Smooth muscle cell (in vitro differentiated cells): ENCODE data around the gene FRS3. TPM values are rescaled to one million over a fixed set of nuclear protein-coding genes. Genes with fewer than 3 reads are reported as not detected.

Experiments
- DNase-seq: peaks from one replicate; lab custom pipeline; 2025; ENCODE audit not compliant: unreplicated experiment; lab: John Stamatoyannopoulos, UW
- H2AFZ ChIP-seq: fragments of 200-600 bp; sonication (generic); 2 replicates; pipeline ENCODE4 v1.6.0; 2016; ENCODE audit warnings: antibody characterized with exemption, low read depth, mild to moderate bottlenecking
- H3F3A ChIP-seq: fragments of 200-600 bp; sonication (generic); 2 replicates; pipeline ENCODE4 v1.6.0; 2017; ENCODE audit warnings: antibody characterized with exemption, low read depth
- H3K27ac ChIP-seq: fragments of 200-600 bp; sonication (generic); 2 replicates; pipeline ENCODE4 v1.5.1; 2016; ENCODE audit warnings: low read depth, mild to moderate bottlenecking
- H3K27me3 ChIP-seq: fragments of 200-600 bp; sonication (generic); 2 replicates; pipeline ENCODE4 v1.6.1; 2016; ENCODE audit warnings: low read depth, mild to moderate bottlenecking
- H3K36me3 ChIP-seq: fragments of 200-600 bp; sonication (generic); 2 replicates; pipeline ENCODE4 v1.5.1; 2016; ENCODE audit warnings: low read depth
- H3K4me1 ChIP-seq: fragments of 200-600 bp; sonication (generic); 2 replicates; pipeline ENCODE4 v1.5.1; 2016; ENCODE audit warnings: low read depth
- H3K4me2 ChIP-seq: fragments of 200-600 bp; sonication (generic); 2 replicates; pipeline ENCODE4 v1.6.0; 2016; ENCODE audit warnings: mild to moderate bottlenecking
- H3K4me3 ChIP-seq: fragments of 200-600 bp; sonication (generic); 2 replicates; pipeline ENCODE4 v1.5.1; 2016; ENCODE audit warnings: mild to moderate bottlenecking
- H3K79me2 ChIP-seq: fragments of 200-600 bp; sonication (generic); 2 replicates; pipeline ENCODE4 v1.6.0; 2016; ENCODE audit warnings: low read depth, mild to moderate bottlenecking
- H3K9ac ChIP-seq: fragments of 200-600 bp; sonication (generic); 2 replicates; pipeline ENCODE4 v1.6.0; 2016; ENCODE audit warnings: low read depth
- H3K9me3 ChIP-seq: fragments of 200-600 bp; sonication (generic); replicated peaks from 2 replicates; pipeline ENCODE4 v1.5.1; 2016; ENCODE audit warnings: low read depth
- H4K20me1 ChIP-seq: fragments of 200-600 bp; sonication (generic); 2 replicates; pipeline ENCODE4 v1.6.0; 2016; ENCODE audit warnings: low read depth
- WGBS: methylation state at CpG from one replicate; pipeline ENCODE4 v1.1.7; 2016; ENCODE audit warnings: low lambda C conversion rate; 5-methylcytosine and 5-hydroxymethylcytosine counted together
- polyA plus RNA-seq: library from polyadenylated mRNA; unstranded; fragments of >200 nt; fragmentation: Nextera tagmentation; extraction: Ambion mirVana; gene quantifications from 2 replicates; pipeline ENCODE4 v1.2.1, GENCODE V29; 2016
- total RNA-seq: library from RNA; depleted of rRNA; stranded (reverse); fragments of >200 nt; gene quantifications from 2 replicates; pipeline ENCODE4 v1.2.3, GENCODE V29; 2014
- TF ChIP-seq, protein P1 (sequence below): fragments of 200-600 bp; sonication (generic); IDR thresholded peaks from 2 replicates; pipeline ENCODE4 v1.5.1; 2017; ENCODE audit warnings: borderline replicate concordance, mild to moderate bottlenecking, antibody characterized with exemption; ENCODE audit not compliant: insufficient read depth, poor library complexity, severe bottlenecking

FRS3 gene
- total and polyA plus RNA-seq, 2 experiments from 2014 or later = 3.1 to 6.4 TPM

GRCh38 chr6:41750374-41750773, 29.3 kb downstream of the FRS3 start:
- Histone ChIP-seq H3K4me1 (no peaks in the 10 kb centered on the region), H3K4me2 (no peak overlapping the region), H3K9ac (no peak overlapping the region), H3F3A (no peaks in the 10 kb centered on the region), H4K20me1 (no peaks in the 10 kb centered on the region), H3K9me3 (no peaks in the 10 kb centered on the region), H3K27ac (no peak overlapping the region), H3K36me3 (no peaks in the 10 kb centered on the region), H2AFZ (no peak overlapping the region), H3K79me2 (no peaks in the 10 kb centered on the region), H3K27me3 (peaks cover 8% of the 10 kb centered on the region), H3K4me3 (no peak overlapping the region)
- TF ChIP-seq, protein P1, sequence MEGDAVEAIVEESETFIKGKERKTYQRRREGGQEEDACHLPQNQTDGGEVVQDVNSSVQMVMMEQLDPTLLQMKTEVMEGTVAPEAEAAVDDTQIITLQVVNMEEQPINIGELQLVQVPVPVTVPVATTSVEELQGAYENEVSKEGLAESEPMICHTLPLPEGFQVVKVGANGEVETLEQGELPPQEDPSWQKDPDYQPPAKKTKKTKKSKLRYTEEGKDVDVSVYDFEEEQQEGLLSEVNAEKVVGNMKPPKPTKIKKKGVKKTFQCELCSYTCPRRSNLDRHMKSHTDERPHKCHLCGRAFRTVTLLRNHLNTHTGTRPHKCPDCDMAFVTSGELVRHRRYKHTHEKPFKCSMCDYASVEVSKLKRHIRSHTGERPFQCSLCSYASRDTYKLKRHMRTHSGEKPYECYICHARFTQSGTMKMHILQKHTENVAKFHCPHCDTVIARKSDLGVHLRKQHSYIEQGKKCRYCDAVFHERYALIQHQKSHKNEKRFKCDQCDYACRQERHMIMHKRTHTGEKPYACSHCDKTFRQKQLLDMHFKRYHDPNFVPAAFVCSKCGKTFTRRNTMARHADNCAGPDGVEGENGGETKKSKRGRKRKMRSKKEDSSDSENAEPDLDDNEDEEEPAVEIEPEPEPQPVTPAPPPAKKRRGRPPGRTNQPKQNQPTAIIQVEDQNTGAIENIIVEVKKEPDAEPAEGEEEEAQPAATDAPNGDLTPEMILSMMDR = no peak
- DNase-seq = no peak
- 95% methylated on average over 3 of the region's 3 CpGs for WGBS

DNA sequence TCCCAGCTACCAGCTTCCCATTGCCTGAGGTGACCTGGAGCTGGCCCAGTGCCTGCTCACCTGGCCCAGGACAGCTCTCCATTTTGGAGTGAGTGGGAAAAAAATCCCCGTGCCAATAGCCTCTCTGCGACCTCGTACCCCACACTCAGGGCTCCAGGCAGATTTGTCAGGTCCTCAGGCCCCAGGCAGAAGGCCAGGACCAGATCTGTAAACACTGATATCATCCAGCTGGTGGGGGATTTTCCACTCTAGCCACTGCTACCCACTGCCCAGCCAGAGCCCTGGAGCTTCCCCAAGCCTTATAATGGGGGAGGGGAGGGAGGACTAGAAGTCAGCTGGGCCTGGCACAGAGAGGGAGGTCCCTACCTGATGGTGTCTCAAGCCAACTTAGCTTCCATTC, 31.2 kb downstream of the FRS3 start:
- Histone ChIP-seq H3K36me3 (no peaks in the 10 kb centered on the region), H3K27ac (no peak overlapping the region), H3K4me1 (no peaks in the 10 kb centered on the region), H3F3A (no peaks in the 10 kb centered on the region), H3K4me3 (no peak overlapping the region), H3K9me3 (no peaks in the 10 kb centered on the region), H3K79me2 (no peaks in the 10 kb centered on the region), H3K9ac (no peak overlapping the region), H2AFZ (no peak overlapping the region), H3K27me3 (no peaks in the 10 kb centered on the region), H3K4me2 (no peak overlapping the region), H4K20me1 (no peaks in the 10 kb centered on the region)
- no peak for DNase-seq
- WGBS = 79% methylated on average over 3 of the region's 3 CpGs
- TF ChIP-seq, protein P1 = no peak

DNA sequence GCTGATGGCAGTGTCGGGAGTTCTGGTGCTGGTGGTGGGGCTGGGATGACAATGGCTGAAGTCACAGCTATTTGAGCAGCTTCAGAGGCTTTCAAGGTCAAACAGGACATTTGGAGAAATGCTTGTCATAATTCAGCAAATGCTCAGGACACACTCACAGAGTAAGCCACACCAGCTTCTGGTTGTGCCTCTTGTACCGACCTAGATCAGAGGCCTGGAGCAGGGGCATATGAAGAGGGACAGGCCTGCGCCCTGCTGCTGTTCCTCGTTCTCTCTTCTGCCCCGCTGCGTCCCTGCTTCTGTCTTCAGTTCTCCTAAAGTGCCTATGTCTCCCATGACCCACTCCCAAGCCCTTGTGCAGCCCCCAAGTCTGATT, 31.6 kb downstream of the FRS3 start:
- Histone ChIP-seq H3K4me1 (no peaks in the 10 kb centered on the region), H3K9me3 (no peaks in the 10 kb centered on the region), H3K36me3 (no peaks in the 10 kb centered on the region), H4K20me1 (no peaks in the 10 kb centered on the region), H3K4me2 (no peak overlapping the region), H3K27ac (no peak overlapping the region), H3K27me3 (no peaks in the 10 kb centered on the region), H3K9ac (no peak overlapping the region), H3K4me3 (no peak overlapping the region), H2AFZ (no peak overlapping the region), H3K79me2 (no peaks in the 10 kb centered on the region), H3F3A (no peaks in the 10 kb centered on the region)
- TF ChIP-seq, protein P1 = no peak
- WGBS = 98% methylated on average over 6 of the region's 6 CpGs
- no peak for DNase-seq

- TF ChIP-seq, protein P1 = no peak
- Histone ChIP-seq H3K79me2 (no peaks in the 10 kb centered on the region), H4K20me1 (no peaks in the 10 kb centered on the region), H3K9me3 (no peaks in the 10 kb centered on the region), H3K9ac (no peak within 1 kb of the TSS), H3K4me3 (no peak within 1 kb of the TSS), H3F3A (no peaks in the 10 kb centered on the region), H3K27me3 (no peaks in the 10 kb centered on the region), H3K36me3 (no peaks in the 10 kb centered on the region), H3K4me2 (no peak within 1 kb of the TSS), H3K27ac (no peak within 1 kb of the TSS), H3K4me1 (no peaks in the 10 kb centered on the region), H2AFZ (no peak within 1 kb of the TSS)
- no peak for DNase-seq
- WGBS = 84% methylated on average over 15 of the region's 15 CpGs
These were observed 32.2 kb downstream of the FRS3 start, which contains the start of gene PGC for GRCh38 chr6:41747256-41748101. Gene PGC, minus strand, starts transcription at chr6:41747397. Its CDS starts 63 bp downstream, at chr6:41747334.
